Measurements from ENCODE around the gene DHDDS.

GRCh38 chr1:26387447-26387846 is 44.7 kb upstream of the DHDDS start:
- TF ChIP-seq CTCF (IDR thresholded peaks at IDR 0.05) = no peak
- TF ChIP-seq POLR2A (IDR thresholded peaks at IDR 0.05) = no peak

Data from prostate gland (tissue), 2 donors.